NCI-H1436 treated with DMSO at 0.1 percent for 48 hours (cell line): ENCODE results near the gene CD86.

Experiments used
- DNase-seq: peaks from one replicate; lab custom pipeline; 2025; lab: John Stamatoyannopoulos, UW

Gene CD86

DNA sequence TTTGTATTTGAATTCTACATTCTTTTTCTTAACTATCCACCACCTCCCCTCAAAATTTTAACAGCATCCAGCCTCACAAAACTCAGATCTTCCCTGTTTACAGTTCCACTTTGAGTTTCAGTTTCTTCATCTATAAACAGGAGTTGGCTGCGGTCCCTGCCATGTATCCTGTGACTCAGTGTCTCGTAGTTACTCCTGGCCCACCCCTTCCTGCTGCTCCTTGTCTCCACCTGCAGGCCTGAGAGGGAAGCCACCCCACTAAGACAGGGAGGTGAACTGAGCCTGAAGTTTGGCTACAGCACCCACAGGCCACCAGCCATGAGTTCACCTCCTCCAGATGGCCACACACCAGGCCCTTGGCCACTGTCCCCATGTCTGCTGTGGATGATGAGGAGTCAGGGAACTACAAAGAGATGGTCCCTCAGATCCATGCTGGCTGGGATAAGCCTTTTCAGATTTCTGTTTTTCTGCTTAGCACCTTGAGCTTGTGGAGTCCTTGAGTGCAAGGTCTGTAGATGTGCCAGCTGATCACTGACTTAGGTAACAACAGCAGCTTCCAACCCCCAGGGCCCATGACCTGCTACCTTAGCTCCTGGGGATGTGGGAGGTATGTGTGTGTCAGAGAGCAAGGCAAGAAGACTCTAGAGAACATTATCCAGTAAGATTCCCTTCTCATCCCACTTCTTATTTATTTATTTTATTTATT lies 37.5 kb downstream of the CD86 start:
- DNase-seq = no peak

DNA sequence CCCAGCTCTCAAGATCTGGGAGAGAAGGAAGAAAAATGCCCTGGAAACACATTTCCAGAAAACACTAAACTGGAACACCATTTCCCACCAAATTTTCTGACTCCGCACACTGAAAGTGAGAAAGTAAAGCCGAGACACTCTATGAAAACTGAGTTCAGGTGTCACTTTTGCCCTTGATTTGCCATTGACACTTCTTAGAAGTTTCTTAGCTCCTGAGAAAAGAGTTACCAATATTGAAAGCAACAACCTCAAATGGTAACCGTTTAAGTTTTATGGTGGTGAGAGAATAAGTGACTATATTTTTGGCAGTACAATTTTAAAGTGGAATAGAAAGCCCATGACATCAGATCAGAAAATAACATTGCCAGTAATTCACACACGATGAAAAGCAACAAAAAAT lies 39.0 kb downstream of the CD86 start:
- DNase-seq = no peak

DNA sequence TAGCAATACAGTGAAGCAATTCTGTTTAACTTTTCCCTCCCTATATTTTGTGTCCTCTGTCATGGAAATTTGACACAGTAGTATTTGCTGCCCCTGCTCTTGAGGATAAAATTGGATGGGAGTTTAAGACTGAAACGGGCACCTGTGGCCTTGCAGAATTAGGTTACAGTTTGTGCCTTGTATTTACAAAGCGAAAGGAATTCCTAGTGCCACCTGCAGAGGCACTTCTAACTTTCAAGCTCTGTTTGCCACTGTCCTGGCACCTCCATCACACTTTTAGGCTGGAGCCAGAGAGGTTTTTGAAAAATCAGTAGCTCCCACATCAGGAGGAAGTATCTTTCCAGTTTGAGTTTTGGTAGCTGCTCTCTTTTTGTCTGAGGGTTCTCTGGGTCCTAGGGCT lies 39.5 kb downstream of the CD86 start:
- DNase-seq = no peak

DNA sequence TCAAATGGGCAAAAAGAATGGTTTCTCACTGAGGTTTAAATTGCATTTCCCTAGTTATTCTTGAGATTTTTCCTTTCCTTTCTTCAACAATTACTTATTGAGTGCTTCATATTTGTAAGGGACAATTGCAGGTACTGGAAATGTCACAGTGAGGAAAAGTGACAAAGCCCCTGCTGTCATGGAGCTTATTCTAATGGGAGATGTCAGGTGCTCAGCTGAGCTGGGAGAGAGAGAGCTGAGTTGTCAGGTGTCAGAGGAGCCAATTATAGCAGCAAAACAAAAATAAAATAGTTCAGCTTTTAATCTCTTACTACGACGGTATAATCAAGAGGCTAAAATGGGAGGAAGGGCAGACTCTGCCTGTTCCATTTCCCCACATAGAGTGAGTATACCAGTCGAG lies 42.0 kb downstream of the CD86 start:
- DNase-seq = no peak

DNA sequence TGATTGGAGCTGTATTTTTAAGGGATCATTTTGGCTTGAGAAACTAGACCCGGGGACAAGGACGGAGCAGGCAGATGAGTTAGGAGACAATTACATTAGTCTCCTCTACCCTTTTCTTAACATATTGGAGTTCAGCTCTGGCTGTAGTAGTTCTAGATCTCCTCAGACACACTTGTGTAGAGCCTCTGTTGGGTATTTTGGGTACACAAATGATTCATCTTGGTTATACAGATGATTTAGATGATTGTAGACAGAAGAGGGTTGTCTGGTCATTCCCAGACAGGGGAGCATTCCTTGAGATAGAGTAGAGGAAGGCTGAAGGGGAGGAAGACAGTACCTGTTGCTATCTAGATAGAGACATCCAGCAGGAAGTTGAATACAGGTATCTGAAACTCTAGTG lies 43.4 kb downstream of the CD86 start:
- no peak for DNase-seq

DNA sequence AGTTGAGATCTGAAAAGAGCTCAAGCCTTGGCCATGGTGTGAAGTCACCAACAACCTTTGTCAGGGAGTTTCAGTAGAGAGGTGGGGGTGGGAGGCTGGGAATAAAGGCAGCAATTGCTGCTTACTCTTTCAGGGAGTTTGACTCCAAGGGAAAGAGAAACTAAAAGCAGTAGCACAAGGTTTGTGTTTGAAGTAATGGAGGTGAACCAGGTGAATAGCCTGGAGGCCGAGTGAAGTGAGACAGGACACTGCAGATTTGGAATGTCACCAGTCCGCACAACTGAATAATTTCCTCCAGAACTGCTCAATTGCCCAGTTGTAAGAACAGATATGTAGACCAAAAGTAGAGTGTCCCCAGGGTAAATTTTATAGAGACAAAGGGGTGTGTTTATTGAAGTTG lies 44.1 kb downstream of the CD86 start:
- no peak for DNase-seq

DNA sequence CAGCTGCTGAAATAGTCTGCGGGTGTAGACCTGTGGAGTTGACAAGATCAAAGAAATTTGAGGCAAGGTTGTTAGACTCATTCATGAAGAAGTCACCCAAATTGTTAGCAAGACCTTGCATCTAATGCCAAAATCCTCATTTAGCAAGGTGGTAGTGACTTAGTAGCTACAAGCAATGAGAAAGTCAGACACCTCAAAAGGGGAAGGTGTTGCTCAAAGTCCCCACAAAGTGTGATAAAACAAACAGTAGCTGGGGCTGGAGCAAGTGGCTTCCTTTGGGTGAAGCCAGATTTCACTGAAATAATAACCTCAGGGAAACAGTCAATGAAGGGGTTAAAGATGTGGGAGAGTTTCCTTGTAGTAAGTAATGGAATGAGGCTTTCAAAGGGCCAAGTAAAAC lies 44.9 kb downstream of the CD86 start:
- no peak for DNase-seq

DNA sequence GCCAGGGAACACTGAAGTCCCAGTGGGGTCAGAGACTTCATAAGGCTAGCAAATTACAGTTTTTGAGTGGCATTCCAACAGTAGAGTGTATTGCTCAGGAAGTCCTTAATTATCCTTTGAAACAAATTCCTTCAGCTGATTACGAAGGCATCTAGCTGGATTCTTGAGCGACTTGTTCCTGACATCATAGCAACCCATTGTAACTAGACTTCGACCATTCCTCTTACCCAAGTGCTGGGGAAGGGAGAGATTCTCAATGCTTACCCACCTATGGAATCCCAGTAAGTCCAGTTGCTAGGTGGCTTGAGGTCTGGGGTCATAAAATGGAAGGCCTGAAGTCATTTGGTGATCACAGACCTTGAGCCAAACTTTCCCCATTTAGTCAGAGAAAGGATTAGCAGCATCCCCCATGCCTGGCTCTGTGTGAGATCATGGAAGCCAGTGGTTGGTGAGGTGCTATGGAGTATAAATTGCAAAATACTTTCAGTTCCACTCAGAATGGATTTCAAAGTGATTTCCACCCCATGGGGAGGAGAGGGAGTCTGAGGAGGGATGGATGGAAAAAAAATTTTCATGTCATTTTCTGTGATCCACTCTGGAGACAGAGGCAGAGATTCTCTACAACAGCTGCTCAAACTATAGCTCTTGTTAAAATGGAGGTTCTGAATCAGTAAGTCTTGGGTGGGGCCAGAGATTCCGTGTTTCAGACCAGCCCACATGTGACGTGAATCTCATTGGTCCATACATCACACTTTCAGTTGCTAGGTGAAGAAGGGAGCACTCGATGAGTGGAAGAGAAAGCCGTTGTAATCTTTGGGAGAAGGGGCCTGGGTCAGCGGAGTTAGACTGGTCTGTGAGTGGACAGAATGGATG lies 45.7 kb downstream of the CD86 start:
- DNase-seq = no peak

DNA sequence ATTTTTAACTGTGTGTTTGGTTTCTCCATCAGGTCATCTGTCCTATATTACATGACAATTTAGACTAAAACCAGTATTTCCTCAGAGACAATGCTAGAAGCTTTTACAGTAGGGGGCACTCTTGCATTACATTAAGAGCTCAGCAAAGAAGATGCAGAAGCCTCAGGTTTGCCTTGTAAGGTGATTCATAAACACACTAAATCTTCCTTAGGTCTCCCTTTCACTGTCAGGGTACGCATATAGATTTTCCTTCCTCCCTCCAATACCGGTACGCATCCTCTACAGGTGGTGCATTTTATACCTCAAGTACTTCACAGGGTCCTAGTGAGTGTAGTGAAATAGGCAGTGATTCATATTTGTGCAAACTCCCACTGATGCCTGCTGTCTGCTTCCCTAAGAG lies 46.5 kb downstream of the CD86 start:
- DNase-seq = peak; percentile 58

DNA sequence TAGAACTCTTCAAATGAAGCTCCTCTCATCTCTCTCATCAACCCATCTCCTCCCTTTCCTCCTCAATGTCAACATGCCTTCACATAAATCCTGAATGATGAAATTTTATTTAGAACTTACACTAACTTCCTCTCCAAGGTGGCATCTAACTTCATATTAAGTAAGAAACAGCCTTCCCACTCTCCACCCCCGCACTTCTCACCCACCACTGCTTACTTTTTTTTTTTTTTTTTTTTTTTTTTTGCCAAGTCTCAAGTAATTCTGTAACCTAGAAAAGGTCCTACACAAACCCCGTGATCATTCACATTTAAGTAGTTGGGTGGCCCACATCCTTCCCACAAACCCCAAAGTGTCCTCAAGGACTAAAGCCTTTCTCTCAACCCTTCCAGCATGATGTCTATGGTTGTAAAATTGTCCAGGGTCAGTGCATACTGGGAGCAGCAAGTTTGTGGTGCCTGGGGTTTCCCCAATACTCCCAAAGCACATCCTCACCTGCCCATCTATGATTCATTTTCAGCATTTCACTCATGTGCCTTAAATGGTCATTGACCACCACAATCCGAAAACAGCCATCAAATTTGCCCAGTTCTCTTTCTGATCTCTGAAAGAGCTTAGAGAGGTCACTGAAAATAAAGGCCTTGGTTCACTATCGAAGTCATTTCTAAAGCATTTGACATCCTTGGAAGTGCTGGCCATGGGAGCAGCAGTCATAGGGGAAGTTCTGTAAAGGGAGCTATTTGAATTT lies 47.2 kb downstream of the CD86 start:
- no peak for DNase-seq

DNA sequence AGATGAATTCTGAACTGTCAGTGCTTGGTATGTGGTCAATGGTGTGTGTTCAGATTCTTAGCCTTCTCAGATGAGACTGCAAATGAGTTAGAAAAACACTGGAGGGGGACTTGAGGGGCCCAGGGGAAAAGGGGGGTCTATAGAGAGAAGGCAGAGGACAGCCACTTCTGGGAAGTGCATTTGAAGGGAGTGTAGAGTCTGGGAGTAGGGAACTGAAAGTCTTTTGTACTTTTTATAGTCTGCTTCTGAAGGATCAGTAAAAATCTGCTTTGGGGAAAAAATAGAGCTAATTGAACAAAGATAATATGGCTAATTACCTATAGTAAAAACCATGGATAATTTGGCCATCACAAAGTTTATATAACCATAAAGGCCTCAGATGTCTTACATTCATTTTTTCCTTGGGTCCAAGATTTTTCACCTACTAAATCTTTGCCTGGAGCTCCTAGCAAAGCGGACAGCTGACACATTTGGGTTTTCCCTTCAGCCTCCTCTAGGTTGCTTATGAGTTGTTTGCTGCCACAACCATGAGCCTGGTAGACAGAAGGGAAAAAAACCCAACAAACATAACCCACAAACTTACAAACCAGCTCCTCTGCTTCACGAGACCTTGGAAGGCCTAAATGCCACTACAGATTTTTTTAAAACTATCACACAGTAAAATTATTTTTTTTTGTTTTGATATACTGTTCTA lies 48.8 kb downstream of the CD86 start:
- DNase-seq = no peak

DNA sequence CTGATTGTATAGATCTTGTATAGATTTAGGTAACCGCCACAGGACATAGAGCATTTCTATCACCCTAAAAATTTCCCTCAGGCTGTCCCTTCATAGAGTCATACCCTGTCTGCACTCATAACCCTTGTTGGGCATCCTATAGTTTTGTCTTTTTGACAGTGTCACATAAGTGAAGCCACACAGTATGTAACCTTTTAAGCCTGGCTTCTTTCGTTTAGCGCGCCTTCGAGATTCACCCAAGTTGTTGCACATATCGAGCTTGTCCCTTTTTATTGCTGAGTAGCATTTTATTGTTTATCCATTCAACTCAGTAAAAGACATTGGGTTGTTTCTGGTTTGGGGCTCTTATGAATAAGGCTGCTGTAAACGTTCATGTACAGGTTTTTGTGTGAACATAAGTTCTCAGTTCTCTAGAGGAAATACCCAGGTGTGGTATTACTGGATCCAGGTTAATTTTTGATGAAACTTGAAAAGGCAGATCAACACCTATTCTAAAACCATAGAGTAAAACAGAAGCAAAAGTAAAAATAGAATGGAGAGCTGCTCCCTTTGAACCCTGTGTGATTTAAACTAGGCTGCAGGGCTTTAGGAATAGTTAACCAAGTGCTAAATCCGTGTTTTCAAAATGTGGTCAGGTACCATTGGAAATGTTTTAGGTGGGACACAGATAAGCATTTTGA lies 49.5 kb downstream of the CD86 start:
- DNase-seq = no peak

DNA sequence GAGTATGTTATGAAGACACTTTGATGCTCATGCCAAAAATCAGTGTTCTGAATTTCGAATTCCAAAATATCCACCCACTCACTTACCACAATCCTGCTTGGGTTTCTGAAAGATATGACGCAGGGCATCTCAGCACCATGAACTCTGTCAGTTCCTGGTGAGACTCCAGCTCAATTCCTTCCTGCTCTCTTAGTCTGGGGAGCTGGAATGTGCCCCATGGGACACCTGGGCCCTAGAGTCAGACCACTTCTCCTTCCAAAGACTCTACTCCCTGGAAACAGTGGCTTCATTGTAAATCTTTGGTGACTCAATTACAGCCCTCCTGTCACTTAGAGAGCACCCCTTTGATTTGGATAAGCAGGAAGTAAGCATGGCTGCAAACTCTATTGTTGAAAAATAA lies 50.5 kb downstream of the CD86 start:
- DNase-seq = no peak

DNA sequence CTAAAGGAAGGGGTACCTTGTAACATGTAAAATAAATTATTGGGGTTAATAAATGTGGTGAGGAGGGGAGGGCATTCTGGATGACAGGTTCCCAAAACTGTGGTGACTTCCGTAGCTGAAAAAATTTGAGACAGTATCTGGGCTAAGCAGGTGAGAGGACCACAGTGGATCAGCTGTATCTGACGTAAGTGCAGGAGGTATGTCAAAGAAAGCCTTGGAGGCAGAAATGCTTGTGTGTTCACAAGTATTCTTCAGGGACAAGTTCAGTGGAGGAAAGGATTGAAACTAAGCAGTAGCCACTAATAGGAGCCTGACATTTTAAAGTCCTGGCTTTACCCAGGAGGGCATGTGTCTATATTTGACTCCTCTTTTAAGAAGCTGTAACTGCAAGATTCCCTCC lies 52.0 kb downstream of the CD86 start:
- DNase-seq = no peak

DNA sequence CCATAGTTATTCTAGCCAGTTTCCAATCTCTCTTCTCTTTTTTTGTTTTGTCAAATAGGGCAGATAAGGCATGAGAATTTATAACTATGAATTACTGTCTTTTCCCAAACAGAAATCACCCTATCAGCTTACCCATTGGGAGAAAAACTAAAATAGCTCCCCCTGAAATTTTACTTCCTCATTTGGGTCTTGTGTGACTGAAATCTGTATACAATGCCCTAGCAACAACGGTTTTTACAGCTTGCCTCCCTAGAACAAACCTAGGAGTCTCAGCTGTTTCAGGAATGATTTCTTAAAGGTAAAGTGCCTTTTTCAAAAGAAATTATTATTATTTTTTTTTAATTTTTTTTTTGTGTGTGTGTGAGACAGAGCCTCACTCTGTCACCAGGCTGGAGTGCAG lies 56.8 kb downstream of the CD86 start:
- DNase-seq = no peak

DNA sequence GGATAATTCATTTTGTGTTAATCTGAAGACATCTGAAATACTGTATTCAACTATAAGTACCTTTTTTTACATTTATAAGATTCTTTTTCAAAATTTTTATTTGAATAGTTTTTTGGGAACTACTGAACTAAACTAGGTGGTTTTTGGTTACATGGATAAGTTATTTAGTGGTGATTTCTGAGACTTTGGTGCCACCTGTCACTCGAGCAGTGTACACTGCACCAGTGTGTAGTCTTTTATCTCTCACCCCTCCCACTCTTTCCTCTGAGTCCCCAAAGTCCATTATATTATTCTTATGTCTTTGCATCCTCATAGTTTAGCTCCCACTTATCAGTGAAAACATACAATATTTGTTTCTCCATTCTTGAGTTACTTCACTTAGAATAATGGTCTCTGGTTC lies 57.6 kb downstream of the CD86 start:
- DNase-seq = no peak

DNA sequence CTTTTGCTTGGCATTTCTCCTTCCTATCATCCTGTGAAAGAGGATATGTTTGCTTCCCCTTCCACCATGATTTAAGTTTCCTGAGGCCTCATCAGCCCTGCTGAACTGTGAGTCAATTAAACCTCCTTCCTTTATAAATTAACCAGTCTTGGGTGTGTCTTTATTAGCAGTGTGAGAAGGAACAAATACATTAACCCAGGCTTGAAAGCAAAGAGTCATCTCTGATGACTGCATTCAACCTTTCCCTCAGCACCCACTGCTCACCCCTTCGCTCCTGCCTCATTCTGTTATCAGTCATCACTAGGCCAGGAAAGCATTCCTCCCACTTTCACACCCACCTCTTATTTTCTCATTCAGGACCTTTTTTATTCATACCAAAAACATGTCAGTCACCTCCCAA lies 68.7 kb downstream of the CD86 start:
- DNase-seq = no peak

DNA sequence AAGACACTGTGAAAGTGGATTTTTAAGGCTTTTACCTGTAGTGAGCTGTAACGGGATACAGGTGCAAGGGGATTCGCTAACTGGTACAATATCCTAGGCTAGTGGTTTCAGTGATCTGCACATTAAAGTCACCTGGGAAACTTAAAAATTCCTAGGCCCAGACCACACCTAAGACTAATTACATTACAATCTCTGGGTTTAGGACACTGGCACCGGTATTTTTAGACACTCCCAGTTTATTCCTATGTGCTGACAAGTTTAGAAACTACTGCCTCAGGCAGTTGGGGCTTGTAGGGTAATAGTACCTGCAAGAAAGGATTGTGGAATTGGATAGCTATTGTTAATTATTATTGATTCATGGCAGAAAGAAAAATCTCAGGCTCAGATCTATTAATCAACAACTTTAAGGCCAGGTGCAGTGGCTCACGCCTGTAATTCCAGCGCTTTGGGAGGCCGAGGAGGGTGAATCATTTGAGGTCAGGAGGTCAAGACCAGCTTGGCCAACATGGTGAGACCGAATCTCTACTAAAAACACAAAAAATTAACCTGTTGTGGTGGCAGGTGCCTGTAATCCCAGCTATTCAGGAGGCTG lies 77.9 kb downstream of the CD86 start:
- DNase-seq = no peak

DNA sequence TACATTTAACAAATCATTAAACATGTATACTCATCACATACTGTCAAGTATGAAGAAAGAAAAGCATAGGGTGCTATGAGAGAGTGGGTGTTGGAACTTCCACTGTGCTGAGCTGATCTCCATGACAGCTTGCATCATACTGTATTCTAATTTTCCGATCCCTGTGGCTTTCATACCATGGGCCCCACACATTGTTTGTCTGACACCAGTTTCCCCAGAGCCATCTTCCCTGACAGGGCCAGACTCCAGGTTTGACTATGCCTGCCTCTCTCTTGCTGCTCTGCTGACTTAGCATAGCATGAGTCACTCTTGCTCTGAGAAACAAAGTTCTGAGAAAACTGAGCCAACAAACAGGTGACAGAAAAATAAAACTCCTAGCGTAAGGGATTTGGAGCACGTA lies 91.3 kb downstream of the CD86 start:
- DNase-seq = no peak

DNA sequence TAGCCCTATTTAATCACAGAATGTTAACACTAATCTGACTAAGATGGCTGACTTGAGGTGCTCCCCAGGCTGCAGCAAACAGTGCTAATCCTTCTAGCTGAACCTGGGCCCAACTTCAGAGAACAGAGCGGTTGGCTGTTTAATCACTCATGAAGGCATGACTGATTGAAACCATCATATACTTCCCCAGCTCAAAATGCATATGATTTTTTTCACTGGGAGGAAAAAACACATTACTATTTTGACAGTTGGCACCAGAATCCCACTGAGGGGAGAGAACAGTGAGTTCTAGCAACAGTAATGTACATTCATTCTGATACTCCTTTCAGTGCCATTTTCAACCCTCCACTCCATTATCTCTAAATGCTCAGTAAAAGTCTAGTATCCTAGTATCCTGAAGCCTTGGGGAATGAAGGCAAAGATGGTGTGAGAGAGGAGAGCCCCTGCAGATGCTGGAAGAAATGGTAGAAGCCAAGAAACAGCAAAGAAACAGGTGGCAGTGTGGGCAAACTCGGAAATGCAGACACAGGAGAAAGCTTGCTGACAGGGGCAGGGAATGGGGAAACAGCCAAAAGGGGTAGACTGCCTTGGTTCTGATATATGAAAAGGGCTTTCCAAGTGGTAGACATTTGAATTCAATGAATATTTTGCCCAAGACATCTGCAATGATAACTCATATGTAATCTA lies 93.9 kb downstream of the CD86 start:
- DNase-seq = no peak

DNA sequence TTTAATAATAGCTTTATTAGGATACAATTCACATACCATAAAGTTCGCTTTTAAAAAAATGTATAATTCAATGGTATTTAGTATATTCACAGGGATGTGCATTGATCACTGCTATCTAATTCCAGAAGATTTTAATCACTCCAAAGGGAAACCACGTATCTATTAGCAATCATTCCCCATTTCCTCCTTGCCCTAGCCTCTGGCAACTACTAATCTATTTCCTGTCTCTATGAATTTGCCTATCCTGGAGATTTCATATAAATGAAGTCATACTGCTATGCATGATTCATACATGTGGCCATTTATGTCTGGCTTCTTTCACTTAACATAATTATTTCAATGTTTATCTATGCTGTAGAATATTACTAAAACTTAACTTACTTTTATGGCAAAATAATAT lies 96.3 kb downstream of the CD86 start:
- DNase-seq = no peak
